GM12892 (cell line): ENCODE results near the gene RALA.

Source experiments
- DNase-seq: peaks from one replicate; pipeline ENCODE4 v3.0.0; 2011; ENCODE audit not compliant: insufficient read length
- FAIRE-seq: peaks from 2 replicates; lab custom pipeline; 2011; peaks lifted over from hg19 to GRCh38; lab: Jason Lieb, UNC
- POLR2A ChIP-seq: IDR thresholded peaks from 2 replicates; pipeline ENCODE4 v1.6.1; 2011; ENCODE audit warnings: low read depth, low read length, control low read depth
- POLR2AphosphoS5 ChIP-seq: IDR thresholded peaks from 2 replicates; pipeline ENCODE4 v1.6.1; 2011; ENCODE audit warnings: low read depth, low read length, control low read depth
- TAF1 ChIP-seq: IDR thresholded peaks from 2 replicates; pipeline ENCODE4 v1.6.1; 2011; ENCODE audit warnings: low read depth, mild to moderate bottlenecking, control low read depth, low read length, borderline replicate concordance

The RALA gene

DNA sequence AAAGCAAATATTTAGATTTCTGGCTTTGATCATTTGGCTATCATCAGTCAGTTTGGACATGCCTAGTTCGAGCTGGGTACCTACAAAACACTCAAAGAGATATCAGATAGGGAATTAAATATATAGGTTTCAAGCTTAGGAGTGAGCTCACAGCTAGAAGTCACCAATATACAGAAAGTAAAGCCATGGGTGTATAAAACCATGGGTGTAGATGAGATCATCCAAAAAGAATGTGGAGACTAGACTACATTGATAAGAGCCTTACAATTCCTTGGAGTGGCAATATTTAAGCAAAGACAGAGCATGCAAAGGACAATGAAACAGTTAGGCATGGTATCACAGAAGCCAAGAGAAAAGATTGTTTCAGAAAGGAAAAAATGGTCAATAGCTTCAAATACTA lies 7.2 kb upstream of the RALA start:
- FAIRE-seq, result no peak
- TF ChIP-seq POLR2A (no peak), POLR2AphosphoS5 (no peak), TAF1 (no peak)
- no peak for DNase-seq

- FAIRE-seq (no peak), DNase-seq (no peak)
- TF ChIP-seq POLR2A (no peak), TAF1 (no peak), POLR2AphosphoS5 (no peak)
These were observed 6.4 kb upstream of the RALA start for GRCh38 chr7:39617005-39617404.

GRCh38 chr7:39618868-39619267 lies 4.5 kb upstream of the RALA start:
- TF ChIP-seq POLR2AphosphoS5 (no peak), POLR2A (no peak), TAF1 (no peak)
- DNase-seq (no peak), FAIRE-seq (no peak)

DNA sequence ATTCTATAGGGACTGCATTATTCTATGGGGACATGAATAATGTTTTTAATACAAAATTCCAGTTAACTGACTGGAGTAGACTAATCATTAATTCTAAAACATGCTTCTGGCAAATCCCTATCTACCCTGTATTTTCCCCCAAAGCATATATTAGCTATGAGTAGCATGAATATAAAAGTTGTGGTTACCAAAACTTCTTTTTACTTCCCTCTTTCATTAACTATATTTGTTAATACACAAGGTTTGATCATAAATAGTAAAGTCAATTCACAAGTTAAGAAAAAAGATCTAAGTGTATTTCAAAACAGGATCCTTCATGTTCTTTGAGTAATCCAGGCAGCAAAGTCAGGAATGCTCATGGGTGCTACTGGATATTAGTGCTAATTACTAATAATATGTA lies 2.9 kb upstream of the RALA start:
- FAIRE-seq (no peak), DNase-seq (no peak)
- no peak for TF ChIP-seq TAF1
- no peak for TF ChIP-seq POLR2A
- no peak for TF ChIP-seq POLR2AphosphoS5

DNA sequence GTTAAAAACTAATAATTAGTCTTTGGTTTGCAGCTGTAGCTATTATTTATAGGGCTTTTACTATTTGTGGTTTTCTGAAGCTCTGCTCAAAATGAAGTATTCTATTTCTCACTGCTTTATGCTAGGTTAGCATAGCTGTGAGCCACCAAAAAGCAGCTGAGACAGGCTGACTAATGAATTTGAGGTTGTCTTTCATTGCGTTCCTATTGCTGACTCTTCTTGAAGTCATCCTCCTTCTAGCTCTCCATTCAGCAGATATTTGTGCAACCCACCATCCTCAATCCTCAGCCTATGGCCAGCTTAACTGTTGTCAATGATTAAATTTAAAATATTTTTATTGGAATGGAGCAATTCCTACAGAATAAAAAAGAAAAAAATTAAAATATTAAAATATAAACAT lies 2.1 kb upstream of the RALA start:
- DNase-seq (no peak), FAIRE-seq (no peak)
- TF ChIP-seq POLR2A (no peak), TAF1 (no peak), POLR2AphosphoS5 (no peak)

DNA sequence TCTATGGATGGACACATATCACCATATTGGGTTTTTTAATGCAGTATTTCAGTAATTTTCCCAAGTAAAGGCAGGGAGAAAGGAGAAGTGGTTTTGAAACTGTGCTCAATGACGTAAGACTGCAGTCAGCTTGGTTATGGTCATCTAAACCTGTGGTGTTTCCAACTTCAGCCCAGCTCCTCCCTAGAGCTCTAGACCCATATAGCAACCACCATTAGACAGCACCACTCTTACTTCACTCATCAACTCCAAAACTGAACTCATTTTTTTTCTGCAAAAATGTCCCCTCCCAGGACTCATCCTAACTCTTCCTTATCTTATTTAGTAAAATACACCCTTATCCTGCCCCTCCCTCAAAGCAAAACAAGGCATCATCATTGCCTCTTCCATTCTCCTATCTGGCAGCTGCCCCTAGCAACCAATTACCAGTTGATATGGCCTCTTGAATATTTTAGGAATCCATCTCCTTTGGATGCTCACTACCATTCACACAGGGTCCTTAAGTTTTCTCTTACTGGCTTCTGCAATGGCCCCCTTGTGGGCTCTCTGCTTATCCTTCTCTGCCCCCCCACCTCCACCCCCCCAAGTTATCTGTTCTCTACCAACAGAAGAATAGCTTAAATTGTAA lies 1.5 kb upstream of the RALA start:
- TF ChIP-seq POLR2AphosphoS5, result no peak
- DNase-seq, result no peak
- FAIRE-seq, result no peak

GRCh38 chr7:39622609-39623008 lies 763 bp upstream of the RALA start:
- FAIRE-seq (no peak), DNase-seq (no peak)
- no peak for TF ChIP-seq TAF1
- no peak for TF ChIP-seq POLR2AphosphoS5
- no peak for TF ChIP-seq POLR2A

- DNase-seq (no peak), FAIRE-seq (no peak)
- TF ChIP-seq POLR2A (no peak), POLR2AphosphoS5 (no peak), TAF1 (no peak)
These were observed 515 bp downstream of the RALA start for GRCh38 chr7:39623732-39624441.

GRCh38 chr7:39624442-39624807 lies 1.1 kb downstream of the RALA start:
- DNase-seq (no peak), FAIRE-seq (peak; percentile 30)
- TF ChIP-seq TAF1 (no peak), POLR2A (0 out of 2 replicates have a peak, but pooled peaks have one; percentile 25)

DNA sequence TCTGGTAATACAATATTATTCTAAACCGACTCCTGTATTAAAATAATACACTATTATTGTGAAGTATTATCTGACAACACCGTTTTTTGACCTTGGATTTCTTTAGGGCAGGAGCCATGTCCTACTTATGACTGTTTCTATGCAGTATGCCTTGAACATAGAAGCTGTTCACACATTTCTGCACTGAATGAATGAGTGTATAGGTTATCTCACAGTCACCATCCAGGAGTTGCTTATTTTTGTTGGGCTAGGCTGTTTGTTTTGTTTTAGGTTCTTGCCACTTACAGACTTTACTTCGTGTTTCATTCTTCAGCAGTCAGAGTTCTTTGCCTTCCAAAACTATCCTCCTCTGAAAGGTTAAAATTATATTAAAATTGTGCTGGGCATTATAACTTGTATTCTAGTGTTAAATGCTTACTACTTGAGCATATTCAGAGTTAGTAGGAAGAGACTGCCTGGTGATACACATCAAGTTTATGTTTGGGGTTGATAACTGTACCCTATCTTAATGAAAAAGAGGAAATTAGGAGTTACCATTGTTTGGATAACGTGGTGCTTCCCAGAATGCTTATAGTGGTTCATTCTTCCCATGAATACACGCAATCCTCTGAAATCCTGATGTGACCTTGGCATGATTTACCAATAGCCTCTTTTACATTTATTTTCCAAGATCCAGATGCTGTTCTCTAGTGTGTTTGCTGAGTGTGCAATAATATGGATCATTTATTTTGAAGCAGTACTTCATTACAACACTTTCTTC lies 1.7 kb downstream of the RALA start:
- TF ChIP-seq TAF1 (no peak), POLR2A (no peak), POLR2AphosphoS5 (no peak)
- DNase-seq, result no peak
- FAIRE-seq, result no peak

GRCh38 chr7:39631736-39632308 lies 8.4 kb downstream of the RALA start:
- FAIRE-seq (no peak), DNase-seq (no peak)
- TF ChIP-seq POLR2A, result no peak
- TF ChIP-seq TAF1, result no peak
- TF ChIP-seq POLR2AphosphoS5, result no peak
